ENCODE results near the gene ATG7.

ATG7 gene

GRCh38 chr3:11271986-11272904 is at the start of gene ATG7:
ATG7 (plus strand) TSS chr3:11272397; CDS start chr3:11298696, 26,299 bp downstream.
- peak within 1 kb of the TSS; percentile 97 for H3K27ac Mint-ChIP-seq
- H3K27me3 Mint-ChIP-seq = no peaks in the 10 kb centered on the region
- H3K4me1 Mint-ChIP-seq = peaks cover 36% of the 10 kb centered on the region
- H3K9me3 Mint-ChIP-seq = peaks cover 7% of the 10 kb centered on the region
- H3K4me3 Mint-ChIP-seq = peak within 1 kb of the TSS; percentile 87
- H3K36me3 Mint-ChIP-seq = peaks cover 25% of the 10 kb centered on the region
- peak; percentile 98 for ATAC-seq

GRCh38 chr3:11224010-11224409 is 48.2 kb upstream of the ATG7 start:
- Mint-ChIP-seq H3K27me3 (peaks cover 9% of the 10 kb centered on the region), H3K4me3 (no peak overlapping the region), H3K9me3 (no peaks in the 10 kb centered on the region), H3K4me1 (peaks cover 26% of the 10 kb centered on the region), H3K27ac (no peak overlapping the region), H3K36me3 (no peaks in the 10 kb centered on the region)
- no peak for ATAC-seq

GRCh38 chr3:11224870-11225229 is 47.3 kb upstream of the ATG7 start:
- Mint-ChIP-seq H3K4me3 (no peak overlapping the region), H3K27ac (no peak overlapping the region), H3K9me3 (no peaks in the 10 kb centered on the region), H3K4me1 (peaks cover 26% of the 10 kb centered on the region), H3K36me3 (no peaks in the 10 kb centered on the region), H3K27me3 (peaks cover 9% of the 10 kb centered on the region)
- no peak for ATAC-seq

GRCh38 chr3:11226042-11226370 is 46.2 kb upstream of the ATG7 start:
- no peak overlapping the region for H3K4me3 Mint-ChIP-seq
- peaks cover 26% of the 10 kb centered on the region for H3K4me1 Mint-ChIP-seq

GRCh38 chr3:11228041-11228440 is 44.2 kb upstream of the ATG7 start:
- Mint-ChIP-seq H3K4me1 (peaks cover 26% of the 10 kb centered on the region), H3K9me3 (no peaks in the 10 kb centered on the region), H3K36me3 (no peaks in the 10 kb centered on the region), H3K4me3 (no peak overlapping the region), H3K27ac (no peak overlapping the region), H3K27me3 (peaks cover 8% of the 10 kb centered on the region)
- no peak for ATAC-seq

More at GRCh38 chr3:11226042-11226370, 46.2 kb upstream of the ATG7 start:
- ATAC-seq = no peak
- H3K27ac Mint-ChIP-seq = peak overlapping the region; percentile 7
- H3K9me3 Mint-ChIP-seq = no peaks in the 10 kb centered on the region
- H3K27me3 Mint-ChIP-seq = peaks cover 9% of the 10 kb centered on the region
- H3K36me3 Mint-ChIP-seq = no peaks in the 10 kb centered on the region

GRCh38 chr3:11230125-11230524 is 42.1 kb upstream of the ATG7 start:
- no peak overlapping the region for H3K4me3 Mint-ChIP-seq
- peaks cover 24% of the 10 kb centered on the region for H3K27me3 Mint-ChIP-seq
- no peak overlapping the region for H3K27ac Mint-ChIP-seq
- no peak for ATAC-seq
- peaks cover 20% of the 10 kb centered on the region for H3K4me1 Mint-ChIP-seq
- no peaks in the 10 kb centered on the region for H3K36me3 Mint-ChIP-seq
- no peaks in the 10 kb centered on the region for H3K9me3 Mint-ChIP-seq

GRCh38 chr3:11230832-11231231 is 41.4 kb upstream of the ATG7 start:
- Mint-ChIP-seq H3K4me3 (no peak overlapping the region), H3K27me3 (peaks cover 24% of the 10 kb centered on the region), H3K4me1 (peaks cover 16% of the 10 kb centered on the region), H3K27ac (no peak overlapping the region), H3K9me3 (no peaks in the 10 kb centered on the region), H3K36me3 (no peaks in the 10 kb centered on the region)
- no peak for ATAC-seq

GRCh38 chr3:11235385-11235784 is 36.8 kb upstream of the ATG7 start:
- no peak for ATAC-seq
- H3K27ac Mint-ChIP-seq = no peak overlapping the region
- H3K4me3 Mint-ChIP-seq = no peak overlapping the region
- peaks cover 2% of the 10 kb centered on the region for H3K4me1 Mint-ChIP-seq
- H3K36me3 Mint-ChIP-seq = peaks cover 6% of the 10 kb centered on the region
- peaks cover 29% of the 10 kb centered on the region for H3K27me3 Mint-ChIP-seq
- peaks cover 3% of the 10 kb centered on the region for H3K9me3 Mint-ChIP-seq

GRCh38 chr3:11236588-11237461 is 35.4 kb upstream of the ATG7 start:
- Mint-ChIP-seq H3K9me3 (peaks cover 3% of the 10 kb centered on the region), H3K27me3 (peaks cover 34% of the 10 kb centered on the region), H3K4me3 (no peak overlapping the region), H3K27ac (no peak overlapping the region), H3K4me1 (peaks cover 6% of the 10 kb centered on the region), H3K36me3 (peaks cover 6% of the 10 kb centered on the region)
- ATAC-seq = peak; percentile 62

GRCh38 chr3:11238060-11238459 is 34.1 kb upstream of the ATG7 start:
- no peak for ATAC-seq
- H3K4me1 Mint-ChIP-seq = peaks cover 6% of the 10 kb centered on the region
- H3K27ac Mint-ChIP-seq = no peak overlapping the region

GRCh38 chr3:11238880-11239279 is 33.3 kb upstream of the ATG7 start:
- H3K4me1 Mint-ChIP-seq = peaks cover 6% of the 10 kb centered on the region
- H3K4me3 Mint-ChIP-seq = no peak overlapping the region
- no peak for ATAC-seq
- peaks cover 3% of the 10 kb centered on the region for H3K9me3 Mint-ChIP-seq
- H3K36me3 Mint-ChIP-seq = peaks cover 6% of the 10 kb centered on the region
- H3K27me3 Mint-ChIP-seq = peaks cover 18% of the 10 kb centered on the region
- no peak overlapping the region for H3K27ac Mint-ChIP-seq

More at GRCh38 chr3:11238060-11238459, 34.1 kb upstream of the ATG7 start:
- Mint-ChIP-seq H3K4me3 (no peak overlapping the region), H3K36me3 (peaks cover 6% of the 10 kb centered on the region), H3K27me3 (peaks cover 26% of the 10 kb centered on the region), H3K9me3 (peaks cover 3% of the 10 kb centered on the region)

GRCh38 chr3:11239796-11240195 is 32.4 kb upstream of the ATG7 start:
- ATAC-seq = no peak

GRCh38 chr3:11240496-11240895 is 31.7 kb upstream of the ATG7 start:
- peaks cover 10% of the 10 kb centered on the region for H3K27me3 Mint-ChIP-seq

More at GRCh38 chr3:11239796-11240195, 32.4 kb upstream of the ATG7 start:
- H3K36me3 Mint-ChIP-seq = peaks cover 6% of the 10 kb centered on the region
- H3K4me3 Mint-ChIP-seq = no peak overlapping the region
- H3K4me1 Mint-ChIP-seq = peaks cover 6% of the 10 kb centered on the region
- H3K27ac Mint-ChIP-seq = no peak overlapping the region
- H3K9me3 Mint-ChIP-seq = peaks cover 3% of the 10 kb centered on the region
- H3K27me3 Mint-ChIP-seq = peaks cover 10% of the 10 kb centered on the region

GRCh38 chr3:11244121-11244677 is 28.0 kb upstream of the ATG7 start:
- H3K9me3 Mint-ChIP-seq = no peaks in the 10 kb centered on the region

More at GRCh38 chr3:11240496-11240895, 31.7 kb upstream of the ATG7 start:
- ATAC-seq = peak; percentile 60
- Mint-ChIP-seq H3K9me3 (peaks cover 3% of the 10 kb centered on the region), H3K27ac (no peak overlapping the region), H3K4me3 (no peak overlapping the region), H3K36me3 (peaks cover 6% of the 10 kb centered on the region), H3K4me1 (peaks cover 6% of the 10 kb centered on the region)

GRCh38 chr3:11245276-11245675 is 26.9 kb upstream of the ATG7 start:
- Mint-ChIP-seq H3K27ac (no peak overlapping the region), H3K4me3 (no peak overlapping the region), H3K36me3 (no peaks in the 10 kb centered on the region), H3K9me3 (no peaks in the 10 kb centered on the region), H3K4me1 (peaks cover 5% of the 10 kb centered on the region), H3K27me3 (peaks cover 7% of the 10 kb centered on the region)
- ATAC-seq = no peak

More at GRCh38 chr3:11244121-11244677, 28.0 kb upstream of the ATG7 start:
- Mint-ChIP-seq H3K27ac (no peak overlapping the region), H3K36me3 (peaks cover 1% of the 10 kb centered on the region), H3K4me1 (peaks cover 6% of the 10 kb centered on the region), H3K4me3 (no peak overlapping the region), H3K27me3 (peaks cover 10% of the 10 kb centered on the region)
- ATAC-seq = no peak

All from stimulated activated memory B cell treated with anti-CD40 and anti-IgM and Interleukin-4, amounts not matched to agents 10 μg/mL and 1 μg/mL and 100 μg/mL, for 72 hours (primary cell).